B cell (primary cell): ENCODE results near the gene IKZF1. TPM values are rescaled to one million over a fixed set of nuclear protein-coding genes. Genes with fewer than 3 reads are reported as not detected.

Source experiments
- ATAC-seq: fragments of 200-7000 bp; cut with Tn5 transposase; one replicate; pipeline ENCODE4 v1.10.0; 2021; ENCODE audit warnings: low read depth, mild to moderate bottlenecking, moderate number of reproducible peaks, moderate library complexity
- CTCF ChIA-PET: fragments of 350-600 bp; sonication (Branson Sonifier 250); formaldehyde crosslinking; loops from one replicate; lab custom pipeline; 2021; ENCODE audit warnings: antibody characterized with exemption, inconsistent platforms; lab: Charles Lee
- POLR2A ChIA-PET: fragments of 350-600 bp; sonication (Branson Sonifier 250); formaldehyde crosslinking; loops from one replicate; lab custom pipeline; 2021; ENCODE audit warnings: antibody characterized with exemption; lab: Charles Lee
- DNase-seq: peaks from one replicate; pipeline ENCODE4 v3.0.0; 2013
- H2AFZ ChIP-seq: 2 replicates; pipeline ENCODE4 v1.6.1; 2012; ENCODE audit warnings: mild to moderate bottlenecking, low read depth, low read length; ENCODE audit not compliant: insufficient read depth, poor library complexity, severe bottlenecking
- H3K27ac ChIP-seq, 2 donors: 1 replicate in 1 of 2; 2 replicates in 1 of 2; pipeline ENCODE4 v1.5.1; 2012 to 2013; ENCODE audit warnings: low read length in 2 of 2, mild to moderate bottlenecking in 2 of 2, moderate library complexity in 1 of 2
- H3K27me3 ChIP-seq, 4 experiments: fragments of 200-600 bp in 1 of 4; sonication (generic) in 1 of 4; replicated peaks in 1 of 4; 1 replicate in 2 of 4; 2 replicates in 2 of 4; pipeline versions ENCODE4 v1.6.1 to v1.7.0; 2013 to 2016; ENCODE audit warnings: low read length in 3 of 4, mild to moderate bottlenecking in 2 of 4, mixed read lengths in 1 of 4, moderate library complexity in 1 of 4; ENCODE audit not compliant: insufficient read depth in 4 of 4, control insufficient read depth in 3 of 4; ENCODE audit errors: control extremely low read depth in 1 of 4
- H3K36me3 ChIP-seq, 2 experiments: replicated peaks in 1 of 2; 1 replicate in 1 of 2; 2 replicates in 1 of 2; pipeline versions ENCODE4 v1.6.1 to v1.7.1; 2013; ENCODE audit warnings: low read length in 1 of 2; ENCODE audit not compliant: insufficient read depth in 2 of 2, control insufficient read depth in 1 of 2; ENCODE audit errors: control extremely low read depth in 1 of 2, extremely low read depth in 1 of 2
- H3K4me1 ChIP-seq, 2 donors: fragments of 200-600 bp in 1 of 2; sonication (generic) in 1 of 2; 1 replicate in 1 of 2; 2 replicates in 1 of 2; pipeline versions ENCODE4 v1.5.1 to v1.6.1; 2013 to 2017; ENCODE audit warnings: low read length in 2 of 2; ENCODE audit not compliant: control insufficient read depth in 2 of 2, insufficient read depth in 2 of 2
- H3K4me2 ChIP-seq: replicated peaks from 2 replicates; pipeline ENCODE3; 2012; ENCODE audit warnings: mild to moderate bottlenecking, low read depth, low read length; ENCODE audit not compliant: poor library complexity, severe bottlenecking
- H3K4me3 ChIP-seq, 5 experiments: fragments of 200-600 bp in 1 of 5; sonication (generic) in 1 of 5; 1 replicate in 3 of 5; 2 replicates in 2 of 5; pipeline versions ENCODE4 v1.5.1 to v1.7.0; 2011 to 2016; ENCODE audit warnings: low read length in 4 of 5, mild to moderate bottlenecking in 4 of 5, low read depth in 2 of 5, control low read depth in 1 of 5, moderate library complexity in 1 of 5; ENCODE audit not compliant: insufficient read depth in 1 of 5; ENCODE audit errors: control extremely low read depth in 1 of 5, extremely low read depth in 1 of 5
- H3K79me2 ChIP-seq: fragments of 200-600 bp; sonication (generic); one replicate; pipeline ENCODE4 v1.6.0; 2016; ENCODE audit warnings: low read length; ENCODE audit not compliant: control insufficient read depth, insufficient read depth
- H3K9ac ChIP-seq: fragments of 200-600 bp; sonication (generic); 2 replicates; pipeline ENCODE4 v1.6.1; 2017; ENCODE audit warnings: mild to moderate bottlenecking, low read length, moderate library complexity
- H3K9me3 ChIP-seq, 3 donors: one replicate each; pipeline versions ENCODE4 v1.6.1 to v1.7.1; 2013; ENCODE audit warnings: low read length in 2 of 3; ENCODE audit not compliant: control insufficient read depth in 2 of 3, insufficient read depth in 1 of 3; ENCODE audit errors: control extremely low read depth in 1 of 3
- H4K20me1 ChIP-seq: 2 replicates; pipeline ENCODE4 v1.6.0; 2012; ENCODE audit warnings: mild to moderate bottlenecking, low read length; ENCODE audit not compliant: insufficient read depth, control insufficient read depth, poor library complexity, severe bottlenecking
- H3K27ac Mint-ChIP-seq: one replicate; pipeline ENCODE4 v1.8.0; 2021; ENCODE audit warnings: mixed read lengths
- H3K27me3 Mint-ChIP-seq: one replicate; pipeline ENCODE4 v1.8.0; 2021; ENCODE audit warnings: mixed read lengths
- H3K4me1 Mint-ChIP-seq: one replicate; pipeline ENCODE4 v1.8.0; 2021; ENCODE audit warnings: mixed read lengths
- H3K4me3 Mint-ChIP-seq: one replicate; pipeline ENCODE4 v1.8.0; 2021; ENCODE audit warnings: mixed read lengths
- H3K9me3 Mint-ChIP-seq: one replicate; pipeline ENCODE4 v1.8.0; 2022; ENCODE audit warnings: mixed read lengths; ENCODE audit not compliant: insufficient read depth
- EZH2 ChIP-seq: IDR thresholded peaks from 2 replicates; pipeline ENCODE4 v1.6.1; 2012; ENCODE audit warnings: borderline replicate concordance, low read depth, mild to moderate bottlenecking, moderate library complexity, low read length; ENCODE audit not compliant: insufficient read depth, poor library complexity, severe bottlenecking
- WGBS: methylation state at CpG from one replicate; pipeline ENCODE4 v1.1.5; 2013; ENCODE audit warnings: missing lambda C conversion rate; ENCODE audit not compliant: insufficient coverage; 5-methylcytosine and 5-hydroxymethylcytosine counted together
- intact Hi-C: fragments of 100-400 bp; cut with micrococcal nuclease; formaldehyde crosslinking; loops from one replicate; pipeline ENCODE4 v1.10.0; 2022
- polyA plus RNA-seq: library from polyadenylated mRNA; depleted of rRNA; stranded (reverse); fragments of >200 nt; gene quantifications from 2 replicates; pipeline ENCODE4 v1.2.3, GENCODE V29; 2012
- total RNA-seq, 2 donors: library from RNA; stranded (reverse); fragments of 120-200 nt in 1 of 2; gene quantifications; 1 replicate in 1 of 2; 2 replicates in 1 of 2; pipeline versions ENCODE4 v1.2.3 to v1.2.4, GENCODE V29; 2013 to 2022
- TF ChIP-seq, protein P1 (sequence below): fragments of 200-600 bp; IDR thresholded peaks from one replicate; pipeline ENCODE4 v1.8.0; 2022; ENCODE audit warnings: antibody characterized with exemption, mild to moderate bottlenecking

Gene IKZF1
- total and polyA plus RNA-seq, 2 donors (not counting 1 experiment from before 2014, with no cell fraction given) = 199 to 254 TPM

GRCh38 chr7:50359995-50360925 lies 55.7 kb downstream of the IKZF1 start:
- ChIA-PET CTCF (interaction anchor here (0.9 to 6.7 kb wide), 5 partner anchors 8 to 218 kb away, joined by 3 to 49 read pairs (median 7); no protein-coding TSS in a partner anchor), POLR2A (interaction anchor here (1.9 kb wide), 1 partner anchor 10 kb away, joined by 5 read pairs; no protein-coding TSS in a partner anchor)
- H3K9me3 Mint-ChIP-seq = no peaks in the 10 kb centered on the region
- ATAC-seq = no peak
- H3K36me3 ChIP-seq = peaks cover 0 to 95% of the 10 kb centered on the region in 2 experiments
- peaks cover 92% of the 10 kb centered on the region for H3K4me1 Mint-ChIP-seq
- H3K4me3 Mint-ChIP-seq = no peak overlapping the region
- intact Hi-C loops = no loop called here
- H3K4me3 ChIP-seq = no peak overlapping the region
- 71% methylated on average over 20 of the region's 20 CpGs for WGBS
- no peak overlapping the region for H3K4me2 ChIP-seq
- H3K27me3 Mint-ChIP-seq = no peaks in the 10 kb centered on the region
- H3K27me3 ChIP-seq = no peaks in the 10 kb centered on the region
- DNase-seq = no peak
- H3K9me3 ChIP-seq = no peaks in the 10 kb centered on the region
- peak overlapping the region; percentile 81 for H3K27ac Mint-ChIP-seq
- peak overlapping the region in 1 of 2 donors; percentile 69 for H3K27ac ChIP-seq
- H4K20me1 ChIP-seq = peaks cover 13% of the 10 kb centered on the region
- H3K79me2 ChIP-seq = peaks cover 94% of the 10 kb centered on the region
- no peak for TF ChIP-seq EZH2
- TF ChIP-seq, protein P1, sequence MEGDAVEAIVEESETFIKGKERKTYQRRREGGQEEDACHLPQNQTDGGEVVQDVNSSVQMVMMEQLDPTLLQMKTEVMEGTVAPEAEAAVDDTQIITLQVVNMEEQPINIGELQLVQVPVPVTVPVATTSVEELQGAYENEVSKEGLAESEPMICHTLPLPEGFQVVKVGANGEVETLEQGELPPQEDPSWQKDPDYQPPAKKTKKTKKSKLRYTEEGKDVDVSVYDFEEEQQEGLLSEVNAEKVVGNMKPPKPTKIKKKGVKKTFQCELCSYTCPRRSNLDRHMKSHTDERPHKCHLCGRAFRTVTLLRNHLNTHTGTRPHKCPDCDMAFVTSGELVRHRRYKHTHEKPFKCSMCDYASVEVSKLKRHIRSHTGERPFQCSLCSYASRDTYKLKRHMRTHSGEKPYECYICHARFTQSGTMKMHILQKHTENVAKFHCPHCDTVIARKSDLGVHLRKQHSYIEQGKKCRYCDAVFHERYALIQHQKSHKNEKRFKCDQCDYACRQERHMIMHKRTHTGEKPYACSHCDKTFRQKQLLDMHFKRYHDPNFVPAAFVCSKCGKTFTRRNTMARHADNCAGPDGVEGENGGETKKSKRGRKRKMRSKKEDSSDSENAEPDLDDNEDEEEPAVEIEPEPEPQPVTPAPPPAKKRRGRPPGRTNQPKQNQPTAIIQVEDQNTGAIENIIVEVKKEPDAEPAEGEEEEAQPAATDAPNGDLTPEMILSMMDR = no peak
- H3K4me1 ChIP-seq = peaks cover 36 to 57% of the 10 kb centered on the region in 2 donors
- H2AFZ ChIP-seq = no peak overlapping the region
- no peak overlapping the region for H3K9ac ChIP-seq
